Astrocyte of the hippocampus (primary cell): Measurements from ENCODE around the gene EXT2.

Experiments
- DNase-seq: peaks from one replicate; pipeline ENCODE4 v3.0.0; 2011; ENCODE audit warnings: low read depth, low spot score

Gene EXT2

DNA sequence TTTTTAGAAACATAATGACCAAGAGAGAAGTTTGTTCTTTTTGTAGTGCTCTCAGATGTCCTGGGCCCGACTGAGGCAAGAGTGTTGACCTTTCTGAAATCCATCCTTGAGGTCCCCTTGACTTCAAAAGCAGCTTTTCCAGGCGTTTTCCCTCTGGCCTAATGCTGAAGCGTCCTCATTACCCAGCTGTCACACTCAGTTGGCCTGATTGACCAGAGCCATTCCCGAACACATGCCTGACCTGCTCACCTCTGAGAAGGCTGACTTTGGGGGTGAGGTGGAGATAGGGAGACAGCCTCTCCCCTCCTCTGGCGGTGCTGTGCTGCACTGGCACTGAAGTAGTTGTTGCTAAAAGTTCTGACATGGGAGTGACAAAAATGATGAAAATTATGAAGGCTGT, 147.6 kb downstream of the EXT2 start:
- DNase-seq = no peak

DNA sequence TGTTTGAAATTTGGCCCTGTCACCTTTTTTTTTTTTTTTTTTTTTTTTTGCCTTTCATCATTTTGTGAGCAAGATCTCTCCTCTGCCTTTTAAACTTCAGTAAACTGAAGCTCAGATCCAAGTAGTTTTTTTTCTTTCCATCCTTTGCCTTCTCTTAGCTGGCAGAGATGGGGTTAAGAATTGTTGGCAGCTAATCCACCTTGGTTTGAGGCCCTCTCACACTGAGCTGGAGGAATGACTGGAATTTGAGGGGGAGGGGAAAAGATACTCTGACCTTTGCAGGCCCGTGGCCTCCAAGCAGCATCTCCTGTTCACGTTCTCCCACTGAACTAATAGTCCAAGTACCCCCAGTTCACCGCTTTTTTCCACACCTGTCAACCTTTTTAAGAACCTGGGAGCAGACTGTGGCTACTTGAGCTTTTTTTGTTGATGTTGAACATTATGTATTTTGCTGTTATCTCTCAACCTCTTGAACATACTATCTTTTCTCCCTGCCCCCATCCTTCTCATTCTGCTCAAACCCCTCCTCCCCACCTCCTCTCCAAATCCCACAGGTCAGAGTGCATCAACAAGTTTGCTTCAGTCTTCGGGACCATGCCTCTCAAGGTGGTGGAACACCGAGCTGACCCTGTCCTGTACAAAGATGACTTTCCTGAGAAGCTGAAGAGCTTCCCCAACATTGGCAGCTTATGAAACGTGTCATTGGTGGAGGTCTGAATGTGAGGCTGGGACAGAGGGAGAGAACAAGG, 148.3 kb downstream of the EXT2 start:
- DNase-seq = peak; percentile 88

DNA sequence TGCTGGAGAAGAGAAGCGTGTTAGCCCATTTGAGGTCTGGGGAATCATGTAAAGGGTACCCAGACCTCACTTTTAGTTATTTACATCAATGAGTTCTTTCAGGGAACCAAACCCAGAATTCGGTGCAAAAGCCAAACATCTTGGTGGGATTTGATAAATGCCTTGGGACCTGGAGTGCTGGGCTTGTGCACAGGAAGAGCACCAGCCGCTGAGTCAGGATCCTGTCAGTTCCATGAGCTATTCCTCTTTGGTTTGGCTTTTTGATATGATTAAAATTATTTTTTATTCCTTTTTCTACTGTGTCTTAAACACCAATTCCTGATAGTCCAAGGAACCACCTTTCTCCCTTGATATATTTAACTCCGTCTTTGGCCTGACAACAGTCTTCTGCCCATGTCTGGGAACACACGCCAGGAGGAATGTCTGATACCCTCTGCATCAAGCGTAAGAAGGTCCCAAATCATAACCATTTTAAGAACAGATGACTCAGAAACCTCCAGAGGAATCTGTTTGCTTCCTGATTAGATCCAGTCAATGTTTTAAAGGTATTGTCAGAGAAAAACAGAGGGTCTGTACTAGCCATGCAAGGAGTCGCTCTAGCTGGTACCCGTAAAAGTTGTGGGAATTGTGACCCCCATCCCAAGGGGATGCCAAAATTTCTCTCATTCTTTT, 149.3 kb downstream of the EXT2 start:
- DNase-seq = peak; percentile 39

DNA sequence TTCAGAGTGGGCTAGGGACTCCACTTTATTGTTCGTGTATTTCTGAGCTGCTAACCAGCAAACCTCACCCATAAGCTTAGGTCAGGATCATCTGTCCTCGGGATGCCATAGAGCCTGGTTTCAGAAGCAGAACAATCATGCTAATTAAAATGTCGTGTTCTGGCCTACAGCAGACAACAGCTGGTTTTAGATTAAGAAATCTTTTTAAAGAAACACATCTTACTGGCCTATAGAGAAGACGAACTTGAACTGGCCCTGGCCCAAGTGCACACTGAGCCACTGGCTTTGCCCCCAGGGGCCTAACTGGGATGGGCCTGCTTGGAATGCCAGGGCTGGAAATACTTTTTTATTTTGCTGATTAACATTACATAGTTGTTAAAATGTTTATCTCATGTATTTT, 151.2 kb downstream of the EXT2 start:
- DNase-seq = no peak

DNA sequence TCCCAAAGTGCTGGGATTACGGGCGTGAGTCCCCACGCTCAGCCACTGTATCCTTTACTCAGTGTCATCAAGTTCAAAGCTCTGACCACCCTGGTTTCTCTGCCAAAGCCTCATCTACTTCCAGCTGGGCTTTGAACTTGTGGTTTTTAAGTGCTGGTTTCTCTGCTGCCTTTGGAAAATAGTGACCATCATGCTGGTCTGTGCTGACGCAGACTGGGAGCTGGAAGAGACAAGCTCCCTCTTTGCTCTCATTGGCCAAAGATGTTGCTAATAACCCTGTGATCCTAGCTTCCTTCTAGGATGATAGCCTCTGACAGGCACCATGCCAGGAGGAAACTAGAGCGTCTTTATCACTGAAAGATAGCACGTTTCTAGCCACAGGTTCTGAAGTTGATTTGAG, 152.0 kb downstream of the EXT2 start:
- DNase-seq = no peak

DNA sequence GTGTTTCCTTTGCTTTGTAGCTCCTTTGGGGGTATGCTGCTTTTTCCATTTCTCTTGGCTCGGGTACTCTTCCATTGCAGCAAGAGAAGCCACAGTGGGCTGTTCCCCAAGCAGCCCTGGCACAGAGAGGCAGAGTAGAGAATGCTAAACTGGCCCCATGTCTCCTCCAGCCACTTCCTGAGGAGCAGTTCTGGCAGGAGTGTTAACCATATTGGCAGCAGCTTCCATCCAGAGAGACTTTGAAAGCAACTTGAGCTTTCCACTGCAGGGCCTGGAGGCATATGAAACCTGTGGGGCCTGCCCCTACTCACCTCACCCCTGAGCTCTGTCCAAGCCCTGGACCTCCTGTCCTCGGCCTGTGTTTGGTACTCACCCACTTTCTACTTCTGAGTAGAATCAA, 152.6 kb downstream of the EXT2 start:
- peak; percentile 44 for DNase-seq

DNA sequence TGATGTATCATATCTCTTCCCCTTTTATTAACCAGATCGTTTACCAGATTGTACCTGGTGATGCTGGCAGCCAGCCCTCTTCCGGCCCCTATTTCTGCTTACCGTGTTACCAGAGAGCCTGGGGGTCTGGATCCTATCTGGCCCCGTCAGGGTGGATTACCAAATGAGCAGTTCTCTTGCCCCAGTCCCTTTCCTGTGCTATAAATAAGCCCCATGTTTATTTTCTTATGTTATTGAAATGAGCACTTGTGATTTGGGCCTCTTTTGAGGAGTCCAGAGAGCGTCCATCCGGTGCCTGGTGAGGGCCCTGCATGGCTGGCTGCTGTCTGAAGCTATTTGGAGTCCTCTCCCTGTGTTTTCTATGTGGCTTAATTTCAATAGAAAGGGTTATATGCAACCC, 154.9 kb downstream of the EXT2 start:
- no peak for DNase-seq

DNA sequence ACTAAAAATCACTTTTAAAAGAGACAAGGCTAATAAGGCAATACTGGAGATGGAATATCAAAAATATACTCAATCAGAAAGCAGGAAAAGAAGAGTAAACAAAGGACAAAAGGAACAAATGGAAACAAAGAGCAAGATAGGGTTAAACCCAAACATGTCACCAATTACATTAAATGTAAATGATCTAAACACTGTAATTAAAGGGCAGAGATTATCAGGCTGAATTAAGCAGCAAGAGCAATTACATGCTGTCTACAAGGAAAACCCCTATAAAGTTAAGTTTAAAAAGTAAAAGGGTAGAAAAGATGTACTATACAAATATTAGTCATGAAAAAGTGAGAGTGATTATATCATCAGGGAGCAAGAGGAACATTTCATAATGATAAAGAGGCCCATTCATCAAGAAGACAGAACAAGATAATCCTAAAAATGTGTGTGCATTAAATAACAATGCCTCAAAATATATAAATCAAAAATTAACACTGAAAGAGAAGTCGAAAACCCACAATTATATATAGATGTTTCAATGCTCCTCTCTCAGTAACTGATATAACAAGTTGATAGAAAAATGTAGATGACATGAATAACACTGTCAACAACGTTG, 157.6 kb downstream of the EXT2 start:
- no peak for DNase-seq

DNA sequence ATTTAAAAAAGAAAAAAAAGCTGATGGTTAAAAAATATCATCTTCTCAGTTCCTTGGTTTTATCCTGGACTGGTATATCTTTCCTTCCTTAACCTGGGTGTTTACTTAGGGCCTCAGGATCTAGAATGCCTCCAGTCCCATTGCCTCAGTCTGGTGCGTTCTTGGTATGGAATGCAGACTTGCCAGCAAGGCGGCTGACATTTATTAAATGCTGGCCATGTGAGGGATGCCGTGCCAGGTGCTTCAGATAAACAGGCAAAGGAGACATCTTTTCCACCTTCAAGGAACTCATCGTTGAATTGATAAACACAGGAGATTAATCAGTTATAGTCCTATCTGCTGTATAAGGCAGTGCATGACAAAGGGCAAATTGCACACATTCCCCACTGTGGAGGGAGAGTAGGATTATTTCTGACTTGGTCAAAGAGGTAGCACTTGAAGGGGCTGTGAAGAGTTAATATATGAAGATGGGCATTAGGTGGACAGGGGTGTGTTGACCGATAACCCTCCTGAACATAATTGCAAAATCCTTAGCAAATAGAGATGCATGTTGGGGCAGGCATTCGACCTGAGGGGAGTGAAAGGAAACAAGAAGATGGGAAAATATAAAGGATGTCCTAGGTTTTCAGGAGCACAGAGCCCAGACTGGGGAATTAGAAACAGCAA, 160.1 kb downstream of the EXT2 start:
- no peak for DNase-seq

DNA sequence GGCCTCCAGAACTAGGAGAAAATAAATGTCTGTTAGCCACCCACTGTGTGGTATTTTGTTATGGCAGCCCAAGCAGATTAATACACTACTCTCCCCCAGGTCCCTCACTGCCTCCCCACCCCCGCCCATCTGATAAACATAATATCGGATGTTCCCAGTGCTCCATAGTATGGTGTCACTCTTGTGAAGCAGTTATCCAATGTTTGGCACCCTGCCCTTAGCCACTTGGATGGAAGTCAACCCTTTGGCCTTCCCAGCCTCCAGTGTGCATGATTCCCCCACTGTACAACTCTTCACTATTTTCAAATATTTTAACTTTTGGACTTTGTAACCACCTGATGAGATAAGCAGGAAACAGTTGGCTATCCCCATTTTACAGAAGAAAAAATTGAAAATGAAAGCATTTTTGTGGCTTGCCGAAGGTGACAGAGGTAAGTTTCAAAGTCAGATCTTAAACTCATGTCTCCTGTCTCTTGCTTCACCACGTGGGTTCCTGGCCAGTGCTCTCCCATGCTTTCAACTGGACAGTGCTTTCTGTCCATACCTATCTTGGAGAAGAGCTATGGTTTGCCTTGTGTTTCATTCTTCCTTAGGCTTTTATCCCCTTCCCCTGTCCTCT, 161.3 kb downstream of the EXT2 start:
- DNase-seq = no peak

DNA sequence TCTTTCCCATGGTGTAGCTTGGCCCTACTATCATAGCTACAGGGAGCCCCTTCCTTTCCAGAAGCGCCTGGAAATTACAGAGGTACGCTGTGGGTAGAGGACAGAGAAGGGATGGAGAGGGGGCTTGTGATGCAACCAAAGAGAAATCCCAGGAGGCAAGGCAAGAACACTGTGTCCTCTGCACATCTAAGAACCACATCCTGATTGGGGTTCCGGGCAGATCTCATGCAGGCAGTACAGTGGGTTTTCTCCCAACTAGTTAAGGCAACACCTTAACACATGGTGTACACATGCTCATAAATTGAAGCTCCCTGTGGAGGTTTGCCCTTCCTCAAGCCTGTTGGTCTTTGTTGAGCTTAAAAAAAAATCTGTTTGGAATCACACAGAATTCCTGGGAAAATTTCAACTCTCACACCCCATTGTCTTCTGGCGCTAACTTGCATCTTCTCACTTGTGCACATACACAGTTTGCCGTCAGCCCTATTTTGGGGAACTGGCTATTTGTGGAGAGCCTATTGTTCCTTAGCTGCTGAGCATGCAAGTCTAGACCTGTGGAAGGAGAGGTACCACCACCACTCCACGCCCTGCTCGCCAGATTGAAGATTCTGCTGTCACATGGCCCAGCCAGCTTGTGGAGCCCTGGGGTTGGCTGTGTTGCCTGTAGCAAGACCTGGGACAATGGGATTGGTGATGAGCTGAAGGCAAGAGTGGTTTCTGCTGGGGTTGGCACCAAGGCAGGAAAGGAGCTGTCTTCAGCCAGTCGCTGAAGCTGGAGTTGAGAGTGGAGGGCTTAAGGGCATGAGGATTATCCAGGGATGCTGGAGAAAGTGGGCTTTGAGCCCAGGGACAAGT, 162.1 kb downstream of the EXT2 start:
- DNase-seq = no peak

DNA sequence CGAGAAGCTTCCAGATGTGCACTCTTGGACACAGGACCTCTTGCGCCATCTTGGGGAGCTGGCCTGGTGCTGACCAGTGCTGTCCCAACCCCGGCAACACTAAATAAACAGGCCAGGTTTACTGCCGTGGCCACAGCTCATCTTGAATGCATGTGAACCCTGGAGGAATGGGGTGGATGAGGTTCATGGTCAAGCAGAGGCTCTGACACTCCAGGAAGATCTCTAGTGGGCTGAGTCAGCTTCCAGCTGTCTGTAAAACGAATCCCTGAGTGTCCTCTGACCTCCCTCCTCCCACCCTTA, 162.7 kb downstream of the EXT2 start:
- DNase-seq = no peak

DNA sequence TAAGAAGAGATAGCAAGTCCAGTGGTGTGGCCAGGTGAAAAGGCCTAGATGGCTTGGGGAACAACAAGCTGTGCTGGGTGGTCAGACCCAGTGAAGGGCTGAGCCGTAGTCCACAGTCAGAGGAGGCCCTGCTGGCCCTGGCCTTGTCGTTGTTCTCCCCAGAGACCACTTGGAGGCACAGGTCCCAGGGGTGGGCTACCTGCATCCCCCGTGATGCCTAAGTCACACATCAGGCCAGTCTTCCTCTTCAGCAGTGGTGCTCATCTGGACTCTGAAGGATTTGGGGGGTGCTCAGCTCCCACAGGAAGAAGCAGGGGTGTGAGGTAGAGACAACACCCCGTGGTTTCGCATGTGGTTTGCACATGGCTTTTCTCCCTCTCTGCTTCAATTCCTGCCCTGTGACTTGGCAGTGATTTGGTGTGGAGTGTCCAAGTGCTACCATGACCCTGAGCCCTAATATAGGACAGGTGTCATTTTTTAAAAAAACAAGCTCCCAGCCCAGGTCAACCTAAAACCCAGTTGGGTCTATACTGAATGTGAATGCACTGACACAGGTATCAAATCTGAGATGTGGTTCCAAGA, 163.5 kb downstream of the EXT2 start:
- no peak for DNase-seq

DNA sequence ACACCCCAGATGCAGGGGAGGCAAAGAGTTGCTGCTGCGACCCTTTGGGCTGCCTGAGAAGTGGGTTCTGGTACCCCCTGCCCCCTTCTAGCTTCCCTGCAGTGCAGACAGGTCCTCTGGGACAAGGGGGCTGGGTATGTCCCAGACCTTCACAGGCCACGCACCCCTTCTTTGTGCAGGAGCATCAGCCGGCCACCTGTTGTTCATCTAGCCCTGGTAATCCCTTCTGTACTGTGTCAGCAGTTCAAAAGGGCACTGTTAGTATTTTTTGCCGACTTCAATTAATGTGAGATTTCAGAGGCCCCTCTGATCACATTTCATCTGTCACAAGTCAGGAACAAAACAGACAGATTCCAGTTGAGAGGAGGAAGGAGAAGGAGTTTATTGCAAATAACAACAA, 164.6 kb downstream of the EXT2 start:
- no peak for DNase-seq

DNA sequence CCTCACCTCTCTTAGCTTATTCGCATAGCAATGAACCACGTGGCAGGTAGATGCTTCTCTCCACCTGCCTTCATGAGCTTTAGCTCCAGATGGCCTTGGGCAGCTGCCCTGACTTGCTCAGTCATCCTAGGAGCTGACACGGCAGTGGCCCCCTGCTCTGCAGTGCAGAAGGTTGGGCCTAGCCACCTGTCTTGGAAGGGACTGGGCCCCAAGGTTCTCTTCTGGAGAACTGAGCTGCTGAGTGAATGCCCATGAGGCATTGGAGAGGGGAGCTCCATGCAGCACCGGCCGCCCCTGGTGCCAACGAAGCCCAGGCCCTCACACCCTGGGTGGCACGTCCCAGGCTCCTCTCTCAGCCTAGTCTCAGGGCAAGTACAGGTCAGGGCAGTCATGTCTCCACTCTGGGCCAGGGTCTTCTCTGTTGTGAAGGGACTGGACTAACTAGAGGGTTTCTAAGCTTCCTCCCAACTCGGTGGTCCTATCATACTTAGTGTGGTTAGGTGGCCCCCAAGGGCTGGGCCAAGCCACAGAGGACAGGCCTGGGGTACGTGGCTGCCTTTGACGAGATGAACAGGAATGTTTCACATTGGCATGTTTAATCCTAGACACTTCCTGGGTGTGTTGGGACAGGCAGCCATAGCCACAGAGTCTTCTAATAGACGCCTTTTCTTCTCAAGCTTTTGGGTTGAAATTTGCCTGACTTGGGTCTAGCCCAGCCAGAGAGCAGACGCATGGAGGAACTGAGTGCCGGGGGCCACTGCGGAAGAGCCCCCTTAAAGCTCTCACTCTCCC, 166.5 kb downstream of the EXT2 start:
- DNase-seq = no peak

DNA sequence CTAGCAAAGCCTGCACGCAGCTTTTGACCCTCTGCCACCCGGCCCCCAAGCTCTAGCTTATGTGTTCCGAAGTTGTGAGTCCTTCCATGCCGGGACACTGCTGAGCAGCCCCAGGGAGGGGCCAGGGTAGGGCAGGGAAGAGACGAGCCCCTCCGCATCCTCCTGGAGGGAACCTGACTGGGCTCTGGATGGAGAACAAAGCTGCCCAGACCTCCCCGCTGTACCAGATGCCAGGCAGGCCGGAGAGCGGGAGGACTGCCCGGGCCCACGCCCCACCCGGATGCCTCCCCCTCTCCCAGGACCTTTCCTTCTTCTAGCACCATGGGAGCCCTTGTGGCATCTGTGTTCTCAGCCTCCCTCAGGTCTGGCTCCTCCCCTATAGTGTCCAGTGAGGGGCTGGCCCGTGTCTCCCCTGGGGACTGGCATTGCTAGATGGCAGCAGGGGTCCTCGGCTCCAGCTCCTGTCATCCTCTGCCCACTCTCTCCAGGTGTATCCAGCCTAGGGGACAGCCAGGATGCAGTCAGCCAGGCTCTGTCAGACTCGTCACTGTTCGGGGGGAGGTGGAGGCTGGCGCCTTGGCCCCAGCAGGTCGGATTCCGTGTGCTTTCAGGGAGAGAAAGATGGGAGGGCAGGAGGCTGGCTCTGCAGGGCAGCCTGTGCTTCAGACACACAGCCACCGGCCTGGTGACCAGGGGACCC, 168.4 kb downstream of the EXT2 start:
- no peak for DNase-seq

DNA sequence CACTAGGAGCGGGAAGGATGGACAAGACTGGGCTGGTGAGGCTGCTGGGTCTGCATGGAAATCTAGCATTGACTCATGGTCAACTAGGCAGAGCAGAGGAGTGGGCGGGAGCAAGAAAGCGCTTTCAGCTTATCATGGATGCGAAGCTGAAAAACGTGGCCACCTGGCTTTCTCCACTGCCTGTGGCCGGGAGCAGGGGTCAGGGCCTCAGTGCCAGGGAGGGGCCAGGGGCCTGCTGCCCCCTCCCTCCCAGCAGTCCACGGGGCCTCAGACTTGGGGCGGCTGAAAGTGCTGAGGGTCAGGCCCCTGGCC, 168.9 kb downstream of the EXT2 start:
- DNase-seq = no peak

DNA sequence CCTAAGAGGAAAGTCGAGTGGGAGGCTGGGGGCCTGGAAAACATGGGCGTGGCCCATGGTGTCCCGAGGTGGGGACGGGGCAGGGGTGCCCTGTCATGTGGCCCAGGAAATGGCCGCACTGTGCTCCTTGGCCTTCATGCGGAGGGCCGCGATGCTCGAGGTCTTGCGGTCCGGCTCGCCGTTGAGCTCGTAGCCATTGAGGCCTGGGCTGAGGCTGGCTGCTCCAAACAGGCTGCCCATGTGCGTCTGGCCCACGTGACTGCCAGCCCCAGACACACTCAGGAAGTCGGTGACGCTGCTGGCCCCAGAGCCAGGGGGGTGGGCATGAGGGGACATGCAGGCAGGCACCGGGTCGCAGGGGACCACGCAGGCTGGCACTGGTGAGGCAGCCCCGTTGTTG, 169.3 kb downstream of the EXT2 start:
- DNase-seq = no peak

DNA sequence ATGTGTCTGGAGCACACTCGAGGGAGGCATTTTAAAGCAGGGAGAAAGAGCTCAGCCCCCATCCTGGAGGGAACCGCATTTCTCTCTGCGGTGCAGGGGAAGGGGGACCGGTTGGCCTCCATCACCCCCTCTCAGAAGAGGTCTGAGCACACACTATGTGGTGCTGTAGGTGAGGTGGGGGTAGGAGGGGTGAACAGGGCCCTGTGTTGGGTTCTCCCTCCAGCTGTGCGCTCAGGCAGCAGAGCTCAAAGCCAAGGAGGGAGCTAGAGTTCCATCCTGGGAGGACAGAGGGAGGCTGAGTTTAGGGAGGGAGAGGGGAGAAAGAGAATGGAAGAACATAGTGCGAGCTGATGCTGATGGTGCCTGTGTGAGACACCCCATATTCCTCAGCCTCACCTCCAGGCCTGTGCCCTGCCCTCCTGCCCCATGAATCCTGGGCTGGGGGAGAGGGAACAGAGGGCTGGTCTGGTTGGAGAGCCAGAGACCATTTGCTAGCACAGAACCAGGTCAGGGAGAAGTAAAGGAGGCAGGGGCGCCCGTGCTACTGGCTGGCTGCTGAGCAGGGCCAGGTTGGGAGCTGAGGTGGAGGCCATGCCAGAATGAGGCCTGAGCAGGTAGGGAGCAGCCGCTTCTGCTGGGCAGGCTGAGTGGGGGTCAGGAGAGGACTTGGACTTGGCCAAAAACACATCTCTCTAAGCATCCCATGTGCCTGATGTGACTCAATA, 170.7 kb downstream of the EXT2 start:
- DNase-seq = no peak
